MV-4-11 (cell line): ENCODE results near the gene ZFAND3.

ENCODE experiments used
- DNase-seq: peaks from one replicate; lab custom pipeline; 2025; lab: John Stamatoyannopoulos, UW

ZFAND3 gene

DNA sequence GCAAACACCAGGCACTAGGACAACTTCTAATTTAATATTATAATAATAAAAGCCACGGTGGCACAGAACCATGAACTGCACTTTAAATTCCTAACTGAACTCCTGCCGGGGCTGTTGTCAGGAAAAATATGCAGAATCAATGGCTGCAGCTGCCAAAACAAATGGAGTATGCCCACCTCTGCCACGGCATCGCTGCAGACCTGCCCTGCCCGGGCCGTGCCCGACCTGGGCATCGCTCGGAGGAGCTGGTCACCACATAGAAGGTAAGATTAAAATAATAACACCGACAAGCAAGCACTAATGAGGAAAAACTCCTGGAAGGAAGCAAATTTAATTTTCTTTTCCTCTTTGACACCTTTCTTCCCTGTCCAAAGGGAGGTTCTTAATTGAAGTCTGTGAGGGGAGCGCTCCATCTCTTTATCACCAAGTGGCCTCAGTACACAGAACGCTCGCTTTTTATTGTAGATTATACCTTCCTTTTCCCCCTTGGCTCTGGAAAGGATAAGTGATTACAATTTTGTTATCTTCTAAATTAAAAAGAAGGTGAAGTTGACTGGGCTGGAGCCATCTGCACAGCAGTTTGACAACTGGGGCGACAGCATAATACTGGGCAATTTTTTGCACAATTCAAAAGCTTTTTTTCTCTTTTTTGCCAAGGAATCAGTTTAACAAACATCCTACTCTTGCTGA is 351.3 kb downstream of the ZFAND3 start:
- DNase-seq = no peak

- DNase-seq = no peak
These were observed 352.6 kb downstream of the ZFAND3 start for GRCh38 chr6:38171997-38172738.

- no peak for DNase-seq
These were observed 353.3 kb downstream of the ZFAND3 start for GRCh38 chr6:38172739-38173410.

DNA sequence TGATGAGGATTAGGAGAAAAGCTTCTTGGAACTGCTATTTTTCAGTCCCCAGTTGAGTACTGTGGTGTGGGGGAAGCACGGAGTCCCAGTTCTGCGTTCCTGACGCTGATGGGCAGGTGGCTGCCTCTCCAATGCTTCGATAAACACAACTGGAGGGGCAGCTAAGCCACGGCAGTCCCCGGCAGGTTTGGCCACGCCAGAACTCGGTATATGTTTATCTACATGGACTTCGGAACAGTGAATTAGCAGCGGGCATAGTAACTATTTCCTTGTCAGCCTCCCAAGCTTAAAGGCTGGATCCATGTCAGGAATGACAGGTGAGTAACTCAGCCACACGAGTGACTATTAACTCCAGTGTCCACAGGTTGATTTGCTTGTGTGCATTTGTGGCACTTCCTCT is 354.4 kb downstream of the ZFAND3 start:
- no peak for DNase-seq

DNA sequence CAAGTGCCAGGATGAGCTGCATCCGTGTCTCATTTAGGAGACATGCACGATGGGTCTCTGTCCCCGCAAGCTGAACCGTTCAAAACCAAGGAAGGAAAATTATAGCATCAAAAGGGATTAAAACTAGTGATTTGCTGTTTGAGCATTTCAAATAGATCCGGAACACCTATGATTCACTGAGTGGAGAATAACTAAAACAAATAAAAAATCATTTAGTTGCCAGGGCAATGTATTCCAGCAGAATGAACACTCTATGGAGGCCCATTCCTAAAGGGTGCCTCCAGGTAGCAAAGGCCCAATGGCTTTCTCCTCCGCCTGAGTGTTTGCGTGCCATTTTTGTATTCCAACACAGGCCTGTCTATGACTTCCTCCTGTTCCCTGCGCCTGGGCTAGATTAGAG is 354.8 kb downstream of the ZFAND3 start:
- no peak for DNase-seq

DNA sequence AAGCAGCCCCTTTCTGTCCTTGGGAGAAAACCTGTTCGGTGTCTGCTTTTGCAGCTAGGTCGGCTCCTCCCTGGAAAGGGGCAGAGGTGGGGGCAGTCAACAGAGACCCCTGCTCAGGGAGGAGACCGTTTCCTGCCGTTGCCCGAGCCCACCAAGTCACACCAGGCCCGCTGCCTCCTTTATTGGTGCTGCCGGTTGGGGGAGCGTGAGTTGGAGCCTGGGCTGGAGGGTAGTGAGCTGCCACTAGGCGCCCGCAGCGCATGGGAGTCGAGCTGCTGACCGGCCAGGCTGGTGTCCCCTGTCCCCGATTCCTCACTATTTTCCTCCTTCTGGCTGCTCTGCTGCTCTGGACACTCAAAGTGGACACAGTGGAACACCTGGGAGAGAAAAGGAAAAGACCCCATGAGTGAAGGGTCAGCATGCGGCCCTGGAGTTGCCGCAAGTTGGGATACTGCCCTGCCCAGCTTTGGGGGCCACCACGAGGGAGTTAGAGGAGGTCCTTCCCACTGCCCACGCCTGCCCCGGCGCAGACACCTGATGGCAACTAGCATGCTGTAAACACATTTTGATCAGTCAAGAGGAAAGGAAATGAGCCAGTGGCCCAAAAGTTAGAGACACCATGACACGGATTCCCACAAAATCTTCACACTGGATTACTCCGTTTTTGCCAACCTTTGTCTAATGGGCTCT is 355.4 kb downstream of the ZFAND3 start:
- DNase-seq = no peak

DNA sequence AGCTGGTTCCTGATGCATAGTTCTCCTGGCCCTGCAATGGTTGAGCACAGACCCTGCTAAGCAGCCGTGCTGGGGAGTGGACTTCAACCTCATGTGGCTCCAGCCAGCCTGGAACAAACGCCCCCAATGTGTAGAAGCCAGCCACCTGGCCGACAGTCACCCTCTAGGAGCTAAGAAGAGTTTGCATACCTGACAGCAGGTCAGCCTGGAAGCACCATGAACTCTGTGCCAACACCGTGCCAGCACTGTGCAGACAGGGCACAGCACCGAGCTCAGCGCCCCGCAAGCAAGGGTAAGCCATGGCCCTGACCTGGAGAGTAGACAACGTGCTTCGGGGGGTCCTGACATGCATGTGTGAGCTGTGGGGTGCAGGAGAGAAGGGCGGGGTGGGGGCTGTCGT is 356.3 kb downstream of the ZFAND3 start:
- no peak for DNase-seq

GRCh38 chr6:38176797-38177751 is 357.5 kb downstream of the ZFAND3 start:
- DNase-seq = no peak

- no peak for DNase-seq
These were observed 358.5 kb downstream of the ZFAND3 start for GRCh38 chr6:38177882-38178583.

DNA sequence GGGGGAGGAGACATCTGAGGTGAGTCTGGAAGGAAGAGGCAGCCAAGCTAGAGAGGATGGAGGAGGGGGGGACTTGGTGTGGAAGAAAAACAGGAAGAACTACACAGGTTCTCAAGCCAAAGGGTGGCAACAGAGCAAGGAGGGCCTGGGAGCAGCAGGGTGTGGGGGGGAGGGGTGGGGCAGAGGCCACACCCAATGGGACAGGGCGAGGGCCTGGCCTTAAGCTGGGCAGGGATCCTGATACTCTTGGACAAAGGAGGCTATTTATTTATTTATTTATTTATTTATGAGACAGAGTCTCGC is 359.0 kb downstream of the ZFAND3 start:
- no peak for DNase-seq

DNA sequence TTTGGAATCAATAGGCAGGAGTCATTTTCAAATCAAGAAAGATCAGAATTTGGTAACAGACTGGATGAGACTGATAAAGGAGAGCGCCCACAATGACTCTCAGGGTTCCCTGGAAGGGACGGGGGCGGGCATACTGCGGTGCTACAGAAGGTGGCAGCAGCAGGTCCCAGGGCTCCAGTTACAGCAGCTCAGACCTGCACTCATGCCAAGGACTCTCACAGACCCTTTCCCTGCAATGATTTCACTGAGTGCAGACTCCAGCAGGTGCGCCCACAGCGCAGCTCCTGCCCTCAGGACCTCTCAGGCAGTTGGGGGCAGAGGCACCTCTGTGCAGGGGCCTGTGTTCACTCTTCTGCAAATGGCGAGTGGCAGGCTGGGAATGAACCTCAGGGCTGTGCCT is 359.8 kb downstream of the ZFAND3 start:
- no peak for DNase-seq

DNA sequence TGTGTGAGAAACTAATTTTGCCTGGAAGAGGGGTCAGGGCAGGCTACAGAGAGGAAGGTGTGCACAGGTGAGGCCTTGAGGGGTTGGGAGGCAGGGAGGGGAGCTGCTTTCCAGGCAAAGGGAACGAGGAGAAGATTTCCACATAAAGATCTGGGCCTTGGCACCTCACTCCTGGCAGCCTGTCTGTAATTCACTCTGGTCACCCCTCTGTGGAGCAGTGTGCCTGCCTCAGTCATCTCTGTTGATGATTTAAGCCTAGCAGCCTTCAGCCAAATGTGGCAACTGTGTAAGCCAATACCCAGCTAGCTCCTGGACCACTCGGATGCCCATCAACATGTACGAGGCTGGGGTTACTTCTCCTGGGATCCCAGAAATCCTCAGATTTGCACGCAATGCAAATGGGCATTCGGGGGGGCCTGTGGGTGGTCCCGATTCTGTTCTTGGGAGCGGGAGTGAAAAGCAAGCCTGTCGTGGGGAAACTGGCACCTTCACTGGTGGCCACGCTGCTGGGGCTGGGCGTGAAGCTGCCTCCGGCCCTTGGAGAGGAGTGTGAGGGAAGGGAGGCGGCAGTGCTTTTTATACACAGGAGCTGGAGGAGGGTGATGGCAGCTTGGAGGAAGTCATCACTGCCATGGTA is 360.4 kb downstream of the ZFAND3 start:
- no peak for DNase-seq

GRCh38 chr6:38180586-38180985 is 361.1 kb downstream of the ZFAND3 start:
- DNase-seq = peak; percentile 21

GRCh38 chr6:38182426-38182825 is 362.9 kb downstream of the ZFAND3 start:
- DNase-seq = no peak

DNA sequence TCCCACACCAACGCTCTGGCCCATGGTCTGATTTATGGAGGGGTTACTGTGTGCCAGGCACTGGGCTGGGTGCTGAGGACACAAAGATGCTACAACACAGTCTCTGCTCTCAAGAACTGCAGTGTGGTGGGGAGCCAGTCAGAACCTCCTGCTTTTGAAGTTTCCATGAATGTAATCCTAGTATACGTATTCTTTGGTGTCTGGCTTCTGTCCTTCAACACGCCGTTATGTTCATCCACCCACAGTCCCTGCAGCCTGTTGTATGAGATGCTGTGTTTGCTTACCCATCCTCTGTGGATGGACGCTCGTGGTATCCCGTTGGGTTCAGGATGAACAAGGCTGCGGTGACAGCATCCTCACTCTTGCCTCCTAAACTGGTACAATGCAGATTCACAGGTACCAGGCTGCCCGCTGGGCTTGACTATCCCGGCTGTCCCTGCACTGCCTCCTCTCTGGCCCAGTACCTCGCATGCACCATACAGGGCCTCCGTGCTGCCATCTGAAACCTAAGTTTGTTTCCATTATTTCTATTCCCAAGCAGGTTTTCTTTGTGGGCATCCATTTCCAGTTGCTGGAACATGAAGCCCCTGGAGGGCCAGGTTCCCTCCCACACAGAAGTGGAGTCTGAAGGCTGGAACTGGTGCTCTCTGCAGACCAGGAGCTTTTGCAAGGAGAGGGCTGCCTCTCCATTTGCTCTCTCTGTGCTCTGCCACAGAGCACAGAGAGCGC is 364.5 kb downstream of the ZFAND3 start:
- DNase-seq = no peak

- no peak for DNase-seq
These were observed 365.1 kb downstream of the ZFAND3 start for GRCh38 chr6:38184585-38185080.

DNA sequence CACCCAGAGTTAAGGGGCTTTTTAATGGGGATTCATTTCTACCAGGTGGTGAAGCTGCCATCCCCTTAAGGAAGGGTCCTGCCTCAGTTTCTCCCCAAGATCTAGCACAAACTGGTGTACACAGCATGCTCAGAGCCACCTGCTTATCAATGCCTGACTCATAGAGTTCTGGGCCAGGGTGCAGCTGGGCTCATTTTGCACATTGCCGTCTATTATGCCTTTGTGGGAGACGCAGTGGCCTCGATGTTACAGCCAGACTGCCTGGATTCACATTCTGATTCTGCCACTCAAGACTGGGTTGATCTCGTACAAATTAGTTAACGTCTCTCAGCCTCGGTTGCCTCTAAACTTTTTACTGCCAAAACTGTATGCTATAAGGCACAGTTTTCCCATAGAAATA is 365.7 kb downstream of the ZFAND3 start:
- DNase-seq = no peak

GRCh38 chr6:38185752-38186151 is 366.2 kb downstream of the ZFAND3 start:
- DNase-seq = no peak

- no peak for DNase-seq
These were observed 367.8 kb downstream of the ZFAND3 start for GRCh38 chr6:38187325-38187724.
